Neural crest cell (in vitro differentiated cells): ENCODE measurements around the gene HS3ST4. TPM values are rescaled to one million over a fixed set of nuclear protein-coding genes. Genes with fewer than 3 reads are reported as not detected.

ENCODE experiments used
- DNase-seq: peaks from one replicate; pipeline ENCODE4 v3.0.0; 2021; ENCODE audit warnings: low read depth, mixed read lengths, low spot score
- H3K27ac Mint-ChIP-seq: one replicate; pipeline ENCODE4 v1.8.0; 2021; ENCODE audit warnings: mild to moderate bottlenecking, mixed read lengths; ENCODE audit not compliant: unreplicated experiment
- H3K27me3 Mint-ChIP-seq: 2 replicates; pipeline ENCODE4 v1.8.0; 2021; ENCODE audit warnings: low read depth, mild to moderate bottlenecking, mixed read lengths
- H3K36me3 Mint-ChIP-seq: 2 replicates; pipeline ENCODE4 v1.8.0; 2021; ENCODE audit warnings: low read depth, mild to moderate bottlenecking, mixed read lengths
- H3K4me1 Mint-ChIP-seq: 2 replicates; pipeline ENCODE4 v1.8.0; 2021; ENCODE audit warnings: mixed read lengths
- H3K4me3 Mint-ChIP-seq: one replicate; pipeline ENCODE4 v1.8.0; 2021; ENCODE audit warnings: mild to moderate bottlenecking, mixed read lengths
- H3K9me3 Mint-ChIP-seq: 2 replicates; pipeline ENCODE4 v1.8.0; 2021; ENCODE audit warnings: mixed read lengths
- CTCF ChIP-seq: fragments of 200-600 bp; sonication (generic); conservative IDR thresholded peaks from 2 replicates; pipeline ENCODE4 v1.5.0; 2021; ENCODE audit warnings: antibody characterized with exemption, mild to moderate bottlenecking
- total RNA-seq: library from RNA; stranded (reverse); gene quantifications from 2 replicates; pipeline ENCODE4 v1.2.1, GENCODE V29; 2021

Gene HS3ST4
- total RNA-seq, 1 donor from 2014 or later = 1.1 TPM

GRCh38 chr16:25730396-25730795 lies 38.6 kb downstream of the HS3ST4 start:
- H3K4me1 Mint-ChIP-seq = no peaks in the 10 kb centered on the region
- TF ChIP-seq CTCF = no peak
- no peaks in the 10 kb centered on the region for H3K9me3 Mint-ChIP-seq
- H3K27ac Mint-ChIP-seq = no peak overlapping the region
- H3K4me3 Mint-ChIP-seq = no peak overlapping the region
- DNase-seq = no peak
- peaks cover 20% of the 10 kb centered on the region for H3K27me3 Mint-ChIP-seq
- no peaks in the 10 kb centered on the region for H3K36me3 Mint-ChIP-seq

- Mint-ChIP-seq H3K4me1 (no peaks in the 10 kb centered on the region), H3K4me3 (no peak overlapping the region), H3K36me3 (no peaks in the 10 kb centered on the region), H3K27me3 (peaks cover 16% of the 10 kb centered on the region), H3K27ac (no peak overlapping the region), H3K9me3 (no peaks in the 10 kb centered on the region)
- no peak for DNase-seq
- no peak for TF ChIP-seq CTCF
Measured at GRCh38 chr16:25734430-25735385, 42.9 kb downstream of the HS3ST4 start.

GRCh38 chr16:25735645-25736044 lies 43.9 kb downstream of the HS3ST4 start:
- no peaks in the 10 kb centered on the region for H3K9me3 Mint-ChIP-seq
- no peak overlapping the region for H3K27ac Mint-ChIP-seq
- no peak overlapping the region for H3K4me3 Mint-ChIP-seq
- no peak for TF ChIP-seq CTCF
- H3K36me3 Mint-ChIP-seq = no peaks in the 10 kb centered on the region
- H3K27me3 Mint-ChIP-seq = peaks cover 12% of the 10 kb centered on the region
- H3K4me1 Mint-ChIP-seq = no peaks in the 10 kb centered on the region
- DNase-seq = no peak

GRCh38 chr16:25747160-25747758 lies 55.5 kb downstream of the HS3ST4 start:
- Mint-ChIP-seq H3K27me3 (peaks cover 18% of the 10 kb centered on the region), H3K36me3 (no peaks in the 10 kb centered on the region), H3K9me3 (no peaks in the 10 kb centered on the region), H3K4me1 (peaks cover 10% of the 10 kb centered on the region), H3K4me3 (no peak overlapping the region), H3K27ac (no peak overlapping the region)
- peak; percentile 52 for DNase-seq
- TF ChIP-seq CTCF = no peak

GRCh38 chr16:25748092-25748654 lies 56.4 kb downstream of the HS3ST4 start:
- Mint-ChIP-seq H3K4me1 (peaks cover 10% of the 10 kb centered on the region), H3K36me3 (no peaks in the 10 kb centered on the region), H3K27ac (no peak overlapping the region), H3K9me3 (no peaks in the 10 kb centered on the region), H3K4me3 (no peak overlapping the region), H3K27me3 (peaks cover 14% of the 10 kb centered on the region)
- DNase-seq = no peak
- no peak for TF ChIP-seq CTCF
